Endothelial cell of umbilical vein (primary cell): Measurements from ENCODE around the gene CDX1.

ENCODE experiments used
- CTCF ChIP-seq, 2 donors: IDR thresholded peaks; 1 replicate in 1 of 2; 2 replicates in 1 of 2; pipeline ENCODE4 v1.5.1; 2011; ENCODE audit warnings: low read length in 2 of 2, mild to moderate bottlenecking in 2 of 2, moderate library complexity in 2 of 2, control low read depth in 1 of 2, inconsistent platforms in 1 of 2, low read depth in 1 of 2; ENCODE audit not compliant: insufficient read depth in 1 of 2; ENCODE audit errors: extremely low read depth in 1 of 2
- EZH2 ChIP-seq: IDR thresholded peaks from 2 replicates; pipeline ENCODE4 v1.6.1; 2012; ENCODE audit warnings: borderline replicate concordance, low read depth, mild to moderate bottlenecking, moderate library complexity, low read length, inconsistent platforms; ENCODE audit not compliant: severe bottlenecking
- JUN ChIP-seq: IDR thresholded peaks from 2 replicates; pipeline ENCODE4 v1.6.1; 2011; ENCODE audit warnings: borderline replicate concordance, low read depth; ENCODE audit not compliant: insufficient read length, insufficient read depth
- MAX ChIP-seq: IDR thresholded peaks from 2 replicates; pipeline ENCODE4 v1.6.1; 2011; ENCODE audit not compliant: insufficient read depth, insufficient read length
- POLR2A ChIP-seq: IDR thresholded peaks from 2 replicates; pipeline ENCODE4 v1.6.1; 2012; ENCODE audit warnings: low read depth, mild to moderate bottlenecking, control low read depth, low read length
- POLR2AphosphoS5 ChIP-seq: IDR thresholded peaks from 2 replicates; pipeline ENCODE4 v1.6.1; 2012; ENCODE audit warnings: low read depth, mild to moderate bottlenecking, control low read depth, low read length, moderate library complexity; ENCODE audit not compliant: insufficient read depth

- TF ChIP-seq POLR2AphosphoS5 (no peak), POLR2A (no peak), CTCF (IDR thresholded peaks at IDR 0.05; ENCODE audit: extremely low read depth in 1 of 2, insufficient read depth in 1 of 2, low read depth in 1 of 2, low read length in 2 of 2) (no peak), MAX (no peak), EZH2 (no peak), JUN (no peak)
Measured at GRCh38 chr5:150157168-150157567, 9.4 kb upstream of the CDX1 start.
